Progenitor cell of endocrine pancreas (in vitro differentiated cells): ENCODE results near the gene CNNM4. TPM values are rescaled to one million over a fixed set of nuclear protein-coding genes. Genes with fewer than 3 reads are reported as not detected.

Source experiments
- DNase-seq: peaks from one replicate; pipeline ENCODE4 v3.0.0; 2021; ENCODE audit warnings: low spot score; ENCODE audit not compliant: unreplicated experiment
- H3K27ac Mint-ChIP-seq: 2 replicates; pipeline ENCODE4 v1.8.0; 2021; ENCODE audit warnings: mild to moderate bottlenecking, moderate library complexity, mixed read lengths
- H3K27me3 Mint-ChIP-seq: 2 replicates; pipeline ENCODE4 v1.8.0; 2021; ENCODE audit warnings: mixed read lengths
- H3K36me3 Mint-ChIP-seq: 2 replicates; pipeline ENCODE4 v1.8.0; 2022; ENCODE audit warnings: mixed read lengths; ENCODE audit not compliant: insufficient read depth
- H3K4me1 Mint-ChIP-seq: 2 replicates; pipeline ENCODE4 v1.8.0; 2021; ENCODE audit warnings: low read depth, mixed read lengths
- H3K4me3 Mint-ChIP-seq: 2 replicates; pipeline ENCODE4 v1.8.0; 2021; ENCODE audit warnings: low read depth, mild to moderate bottlenecking, moderate library complexity, mixed read lengths
- H3K9me3 Mint-ChIP-seq: 2 replicates; pipeline ENCODE4 v1.8.0; 2021; ENCODE audit warnings: low read depth, mixed read lengths
- long read RNA-seq: library from polyadenylated mRNA; unstranded; transcript quantifications from one replicate; pipeline ENCODE4 v2.0.0, GENCODE V29; 2020
- total RNA-seq: library from RNA; stranded (reverse); gene quantifications from 2 replicates; pipeline ENCODE4 v1.2.1, GENCODE V29; 2021
- TF ChIP-seq, protein P1 (sequence below): fragments of 200-600 bp; sonication (generic); IDR thresholded peaks from one replicate; pipeline ENCODE4 v1.5.0; 2021; ENCODE audit warnings: antibody characterized with exemption, mild to moderate bottlenecking; ENCODE audit not compliant: unreplicated experiment

Gene CNNM4
- total RNA-seq = 10.7 and 11.1 TPM in 2 replicates
- long read RNA-seq, partial matches to known transcripts = 1 of 5 reads
- long read RNA-seq, other reads (novel, unspliced or antisense) = 4 of 5 reads

DNA sequence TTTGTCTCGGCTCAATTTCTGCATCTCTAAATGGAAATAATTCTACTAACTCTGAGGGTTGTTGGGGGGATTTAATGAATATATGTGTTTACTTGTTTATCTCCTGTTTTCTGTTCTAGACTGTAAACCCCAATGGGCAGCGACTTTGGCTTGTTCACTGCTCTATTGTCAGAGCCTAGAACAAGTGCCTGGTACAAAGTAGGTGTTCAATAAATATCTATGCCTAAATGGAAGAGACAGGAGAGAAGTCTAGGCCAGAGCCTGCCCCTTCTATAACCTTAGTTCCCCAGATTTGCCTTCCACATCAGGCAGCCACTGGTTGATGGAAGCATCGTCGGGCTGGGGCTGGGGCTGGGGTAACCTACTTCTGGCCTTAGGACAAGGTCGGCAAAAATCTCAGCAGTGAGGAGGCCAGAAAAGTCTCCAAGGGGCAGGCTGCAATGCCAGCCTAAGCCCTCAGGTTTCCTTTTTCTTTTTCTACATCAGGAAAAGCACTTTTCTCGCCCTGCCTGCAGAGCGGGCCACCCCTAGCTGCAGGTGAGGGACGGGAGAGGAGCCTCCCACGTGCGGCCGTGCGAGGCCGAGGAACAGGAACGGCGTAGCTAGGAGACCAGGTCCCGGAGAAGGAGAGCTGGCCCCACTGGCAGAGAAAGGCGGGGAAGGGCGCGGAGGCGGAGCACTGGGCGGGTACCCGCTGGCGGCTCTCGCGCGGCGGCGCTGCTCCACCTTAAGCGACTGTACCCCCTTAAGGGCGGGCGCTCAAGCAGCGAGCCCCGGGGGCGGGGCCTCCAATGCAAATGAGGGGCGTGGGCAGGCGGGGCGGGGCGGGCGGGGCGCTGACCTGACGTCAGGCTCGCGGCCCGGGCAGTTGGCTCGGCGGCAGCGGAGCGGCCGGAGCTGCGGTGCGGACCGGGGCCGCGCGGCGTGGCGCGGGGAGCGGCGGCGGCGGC is at the start of gene CNNM4:
Gene CNNM4 (plus strand): TSS at position 867 of the 950 bp plus-strand sequence. CDS start 98 bp downstream, outside the sequence.
- peak within 1 kb of the TSS; percentile 82 for H3K4me3 Mint-ChIP-seq
- peaks cover 26% of the 10 kb centered on the region for H3K4me1 Mint-ChIP-seq
- peak within 1 kb of the TSS; percentile 87 for H3K27ac Mint-ChIP-seq
- DNase-seq = peak; percentile 89
- H3K9me3 Mint-ChIP-seq = no peaks in the 10 kb centered on the region
- TF ChIP-seq, protein P1, sequence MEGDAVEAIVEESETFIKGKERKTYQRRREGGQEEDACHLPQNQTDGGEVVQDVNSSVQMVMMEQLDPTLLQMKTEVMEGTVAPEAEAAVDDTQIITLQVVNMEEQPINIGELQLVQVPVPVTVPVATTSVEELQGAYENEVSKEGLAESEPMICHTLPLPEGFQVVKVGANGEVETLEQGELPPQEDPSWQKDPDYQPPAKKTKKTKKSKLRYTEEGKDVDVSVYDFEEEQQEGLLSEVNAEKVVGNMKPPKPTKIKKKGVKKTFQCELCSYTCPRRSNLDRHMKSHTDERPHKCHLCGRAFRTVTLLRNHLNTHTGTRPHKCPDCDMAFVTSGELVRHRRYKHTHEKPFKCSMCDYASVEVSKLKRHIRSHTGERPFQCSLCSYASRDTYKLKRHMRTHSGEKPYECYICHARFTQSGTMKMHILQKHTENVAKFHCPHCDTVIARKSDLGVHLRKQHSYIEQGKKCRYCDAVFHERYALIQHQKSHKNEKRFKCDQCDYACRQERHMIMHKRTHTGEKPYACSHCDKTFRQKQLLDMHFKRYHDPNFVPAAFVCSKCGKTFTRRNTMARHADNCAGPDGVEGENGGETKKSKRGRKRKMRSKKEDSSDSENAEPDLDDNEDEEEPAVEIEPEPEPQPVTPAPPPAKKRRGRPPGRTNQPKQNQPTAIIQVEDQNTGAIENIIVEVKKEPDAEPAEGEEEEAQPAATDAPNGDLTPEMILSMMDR = no peak
- H3K36me3 Mint-ChIP-seq = no peaks in the 10 kb centered on the region
- peaks cover 3% of the 10 kb centered on the region for H3K27me3 Mint-ChIP-seq

DNA sequence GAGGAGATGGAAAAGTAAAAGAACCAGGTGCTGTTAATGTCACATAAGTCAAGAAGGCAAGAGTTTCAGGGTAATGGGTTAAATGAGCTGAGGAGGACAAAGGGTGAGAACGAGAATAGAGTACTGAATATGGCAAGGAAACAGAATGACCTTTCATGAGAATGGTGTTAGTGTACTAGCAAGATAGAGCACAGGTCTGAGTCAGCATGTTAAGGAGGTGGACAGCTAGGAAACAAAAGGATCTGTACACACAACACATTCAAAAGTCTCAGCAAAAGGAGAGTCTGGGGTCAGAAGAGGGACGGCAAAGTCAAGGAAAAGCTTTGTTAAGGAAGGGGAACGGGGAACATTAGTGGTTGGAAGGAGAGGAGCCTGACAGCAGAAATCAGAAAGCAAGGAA is 49.7 kb upstream of the CNNM4 start:
- Mint-ChIP-seq H3K4me1 (peaks cover 2% of the 10 kb centered on the region), H3K27me3 (no peaks in the 10 kb centered on the region), H3K36me3 (peaks cover 55% of the 10 kb centered on the region), H3K4me3 (no peak overlapping the region), H3K9me3 (peaks cover 4% of the 10 kb centered on the region), H3K27ac (no peak overlapping the region)
- no peak for DNase-seq
- TF ChIP-seq, protein P1 = no peak

DNA sequence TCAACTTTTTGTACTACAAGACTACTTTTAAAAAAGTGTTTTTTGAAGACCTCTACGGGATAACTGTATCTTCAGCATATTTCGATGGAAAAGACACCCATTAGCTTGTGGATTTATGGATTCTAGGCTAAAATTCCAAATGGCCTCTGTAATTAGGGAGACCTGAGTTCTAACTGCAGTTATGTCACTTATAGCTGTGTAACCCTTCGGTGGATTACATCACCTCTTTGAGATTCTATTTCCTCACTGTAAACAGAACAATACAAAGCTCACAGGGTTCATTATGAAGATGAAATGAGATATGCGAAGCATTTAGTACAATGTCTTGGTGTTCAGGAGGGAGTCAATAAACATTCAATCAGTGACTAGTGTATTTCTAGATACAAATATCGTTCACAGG is 45.0 kb upstream of the CNNM4 start:
- no peak for DNase-seq
- Mint-ChIP-seq H3K9me3 (no peaks in the 10 kb centered on the region), H3K27me3 (no peaks in the 10 kb centered on the region), H3K27ac (no peak overlapping the region), H3K4me3 (no peak overlapping the region), H3K36me3 (peaks cover 34% of the 10 kb centered on the region), H3K4me1 (peaks cover 2% of the 10 kb centered on the region)
- TF ChIP-seq, protein P1 = no peak

DNA sequence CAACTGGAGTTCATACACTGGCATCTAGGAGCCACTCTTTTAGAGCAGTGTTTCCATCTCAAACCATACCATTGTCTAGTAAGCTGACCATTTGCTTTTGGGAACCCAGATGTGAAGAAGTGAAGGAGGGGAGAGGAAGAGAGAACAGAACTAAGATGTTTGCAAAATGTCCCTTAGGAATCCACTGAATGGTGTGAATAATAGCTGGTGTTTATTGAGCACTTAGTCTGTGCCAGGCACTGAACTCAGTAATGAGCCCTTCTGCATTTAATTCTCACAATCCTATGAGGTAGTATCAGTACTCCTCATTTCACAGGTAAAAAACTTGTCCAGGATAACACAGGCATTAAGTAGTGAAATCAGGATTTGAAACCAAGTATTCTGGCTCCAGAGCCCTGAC is 44.3 kb upstream of the CNNM4 start:
- H3K4me3 Mint-ChIP-seq = no peak overlapping the region
- no peaks in the 10 kb centered on the region for H3K4me1 Mint-ChIP-seq
- TF ChIP-seq, protein P1 = no peak

DNA sequence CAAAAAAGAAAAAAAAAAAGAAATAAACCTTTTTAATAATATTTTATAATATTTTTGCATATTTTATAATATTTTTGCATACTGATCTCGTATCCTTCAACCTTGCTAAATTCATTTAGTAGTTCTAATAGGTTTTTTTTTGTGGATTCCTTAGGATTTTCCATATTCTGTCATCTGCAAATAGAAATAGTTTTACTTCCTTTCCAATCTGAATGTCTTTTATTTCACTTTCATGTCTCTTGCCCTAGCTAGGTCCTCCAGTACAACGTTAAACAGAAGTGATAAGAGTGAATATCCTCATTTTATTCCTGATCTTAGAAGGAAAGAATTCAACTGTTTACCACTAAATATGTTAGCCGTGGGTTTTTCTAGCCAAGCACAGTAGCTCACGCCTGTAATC is 34.6 kb upstream of the CNNM4 start:
- no peak for DNase-seq
- Mint-ChIP-seq H3K4me1 (no peaks in the 10 kb centered on the region), H3K36me3 (peaks cover 23% of the 10 kb centered on the region), H3K4me3 (no peak overlapping the region), H3K9me3 (no peaks in the 10 kb centered on the region), H3K27me3 (no peaks in the 10 kb centered on the region), H3K27ac (no peak overlapping the region)
- TF ChIP-seq, protein P1 = no peak

More for the DNA sequence above, 44.3 kb upstream of the CNNM4 start:
- no peak overlapping the region for H3K27ac Mint-ChIP-seq
- DNase-seq = no peak
- no peaks in the 10 kb centered on the region for H3K9me3 Mint-ChIP-seq
- H3K27me3 Mint-ChIP-seq = no peaks in the 10 kb centered on the region
- H3K36me3 Mint-ChIP-seq = peaks cover 30% of the 10 kb centered on the region
